Skeletal muscle tissue (tissue), 1 donor: Measurements from ENCODE around the gene TPPP. TPM values are rescaled to one million over a fixed set of nuclear protein-coding genes. Genes with fewer than 3 reads are reported as not detected.

ENCODE experiments used
- total RNA-seq: library from RNA; depleted of rRNA; stranded (reverse); fragments of >200 nt; gene quantifications from one replicate; pipeline ENCODE4 v1.2.3, GENCODE V29; 2014

Gene TPPP
- total RNA-seq, 1 donor from 2014 or later: 3.7 TPM

Other genes starting within 250 kb of the TPPP start
- gene SLC9A3, start 168.9 kb downstream of the TPPP start, total RNA-seq: 1.6 TPM
- 5.2 TPM for gene CEP72, start 81.0 kb downstream of the TPPP start, total RNA-seq
- 1.0 TPM for gene ZDHHC11B, start 91.4 kb upstream of the TPPP start, total RNA-seq
- 1.0 TPM for gene ZDHHC11, start 157.6 kb upstream of the TPPP start, total RNA-seq
- 22.4 TPM for gene BRD9, start 199.4 kb upstream of the TPPP start, total RNA-seq
- 5.7 TPM for gene TRIP13, start 199.5 kb upstream of the TPPP start, total RNA-seq